Upper lobe of left lung (tissue), 6 donors: Measurements from ENCODE around the gene PFAS. TPM values are rescaled to one million over a fixed set of nuclear protein-coding genes. Genes with fewer than 3 reads are reported as not detected.

Experiments
- ATAC-seq, 2 donors: fragments of 200-7000 bp; cut with Tn5 transposase; one replicate each; pipeline ENCODE4 v1.9.1; 2022; ENCODE audit warnings: mild to moderate bottlenecking in 2 of 2, moderate library complexity in 2 of 2; ENCODE audit not compliant: low FRiP score in 2 of 2
- DNase-seq, 2 donors: peaks; one replicate each; pipeline ENCODE4 v3.0.0-alpha.2; 2019 to 2020
- H3K27ac ChIP-seq, 4 donors: fragments of 200-600 bp; sonication (generic); one replicate each; pipeline ENCODE4 v1.5.1; 2016 to 2019
- H3K27me3 ChIP-seq, 4 donors: fragments of 200-600 bp; sonication (generic); one replicate each; pipeline ENCODE4 v1.5.1; 2017 to 2019
- H3K36me3 ChIP-seq, 4 donors: fragments of 200-600 bp; sonication (generic); one replicate each; pipeline ENCODE4 v1.5.1; 2016 to 2019
- H3K4me1 ChIP-seq, 4 donors: fragments of 200-600 bp; sonication (generic); one replicate each; pipeline ENCODE4 v1.5.1; 2018 to 2019
- H3K4me3 ChIP-seq, 4 donors: fragments of 200-600 bp; sonication (generic); one replicate each; pipeline ENCODE4 v1.5.1; 2017 to 2019; ENCODE audit warnings: mild to moderate bottlenecking in 2 of 4, moderate library complexity in 1 of 4
- H3K9me3 ChIP-seq, 4 donors: fragments of 200-600 bp; sonication (generic); one replicate each; pipeline ENCODE4 v1.5.1; 2018 to 2019
- EP300 ChIP-seq, 4 donors: sonication (generic); formaldehyde crosslinking; IDR thresholded peaks; one replicate each; pipeline ENCODE4 v1.5.1; 2017; ENCODE audit warnings: antibody characterized with exemption in 4 of 4, control low read depth in 2 of 4
- POLR2A ChIP-seq, 4 donors: fragments of 450-650 bp; IDR thresholded peaks; one replicate each; pipeline ENCODE4 v1.5.1; 2016 to 2017; ENCODE audit warnings: antibody characterized with exemption in 4 of 4, mild to moderate bottlenecking in 2 of 4
- POLR2AphosphoS5 ChIP-seq, 2 donors: sonication (generic); formaldehyde crosslinking; IDR thresholded peaks; one replicate each; pipeline ENCODE4 v1.5.1; 2017; ENCODE audit warnings: antibody characterized with exemption in 2 of 2
- WGBS, 2 donors: methylation state at CpG; one replicate each; pipeline ENCODE4 v1.1.5; 2017 to 2018; 5-methylcytosine and 5-hydroxymethylcytosine counted together
- total RNA-seq, 6 donors: library from RNA; depleted of rRNA in 4 of 6; stranded (reverse); fragments of >200 nt in 4 of 6; gene quantifications; one replicate each; pipeline versions ENCODE4 v1.1.0 to v1.2.1, GENCODE V29; 2016 to 2021
- TF ChIP-seq, protein P1 (sequence below), 6 experiments: fragments of 450-650 bp in 4 of 6; fragments of 200-600 bp in 2 of 6; sonication (generic) in 2 of 6; IDR thresholded peaks; one replicate each; pipeline ENCODE4 v1.5.1; 2016 to 2019; ENCODE audit warnings: antibody characterized with exemption in 6 of 6
- donor health status: DM: no; HTN: no; CAD: no; lungs with moderate emphysema.
- donor health status: DM: no; HTN: yes; CAD: no; lungs with severe emphysema.

PFAS gene
- total RNA-seq, 6 donors from 2014 or later, result 11.9 to 60.8 (median 29.5) TPM

DNA sequence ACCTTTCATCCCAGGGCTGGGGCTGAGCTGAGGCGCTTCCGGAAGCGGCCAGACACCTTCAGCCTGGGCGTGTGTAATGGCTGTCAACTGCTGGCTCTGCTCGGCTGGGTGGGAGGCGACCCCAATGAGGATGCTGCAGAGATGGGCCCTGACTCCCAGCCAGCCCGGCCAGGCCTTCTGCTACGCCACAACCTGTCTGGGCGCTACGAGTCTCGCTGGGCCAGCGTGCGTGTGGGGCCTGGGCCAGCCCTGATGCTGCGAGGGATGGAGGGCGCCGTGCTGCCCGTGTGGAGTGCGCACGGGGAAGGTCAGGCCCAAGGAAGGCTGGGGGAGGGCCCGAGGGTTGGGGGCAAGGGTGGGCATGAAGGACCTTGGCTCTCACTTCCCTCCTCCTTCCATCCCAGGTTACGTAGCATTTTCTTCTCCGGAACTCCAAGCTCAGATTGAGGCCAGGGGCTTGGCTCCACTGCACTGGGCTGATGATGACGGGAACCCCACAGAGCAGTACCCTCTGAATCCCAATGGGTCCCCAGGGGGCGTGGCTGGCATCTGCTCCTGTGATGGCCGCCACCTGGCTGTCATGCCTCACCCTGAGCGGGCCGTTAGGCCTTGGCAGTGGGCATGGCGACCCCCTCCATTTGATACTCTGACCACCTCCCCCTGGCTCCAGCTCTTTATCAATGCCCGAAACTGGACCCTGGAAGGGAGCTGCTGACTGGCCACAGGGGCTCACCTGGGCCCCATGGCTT, 19.6 kb downstream of the PFAS start:
- TF ChIP-seq POLR2A (IDR thresholded peaks at IDR 0.05) (no peak), POLR2AphosphoS5 (IDR thresholded peaks at IDR 0.05) (no peak), EP300 (IDR thresholded peaks at IDR 0.05) (no peak)
- TF ChIP-seq, protein P1, sequence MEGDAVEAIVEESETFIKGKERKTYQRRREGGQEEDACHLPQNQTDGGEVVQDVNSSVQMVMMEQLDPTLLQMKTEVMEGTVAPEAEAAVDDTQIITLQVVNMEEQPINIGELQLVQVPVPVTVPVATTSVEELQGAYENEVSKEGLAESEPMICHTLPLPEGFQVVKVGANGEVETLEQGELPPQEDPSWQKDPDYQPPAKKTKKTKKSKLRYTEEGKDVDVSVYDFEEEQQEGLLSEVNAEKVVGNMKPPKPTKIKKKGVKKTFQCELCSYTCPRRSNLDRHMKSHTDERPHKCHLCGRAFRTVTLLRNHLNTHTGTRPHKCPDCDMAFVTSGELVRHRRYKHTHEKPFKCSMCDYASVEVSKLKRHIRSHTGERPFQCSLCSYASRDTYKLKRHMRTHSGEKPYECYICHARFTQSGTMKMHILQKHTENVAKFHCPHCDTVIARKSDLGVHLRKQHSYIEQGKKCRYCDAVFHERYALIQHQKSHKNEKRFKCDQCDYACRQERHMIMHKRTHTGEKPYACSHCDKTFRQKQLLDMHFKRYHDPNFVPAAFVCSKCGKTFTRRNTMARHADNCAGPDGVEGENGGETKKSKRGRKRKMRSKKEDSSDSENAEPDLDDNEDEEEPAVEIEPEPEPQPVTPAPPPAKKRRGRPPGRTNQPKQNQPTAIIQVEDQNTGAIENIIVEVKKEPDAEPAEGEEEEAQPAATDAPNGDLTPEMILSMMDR (IDR thresholded peaks at IDR 0.05), result no peak
- no peak overlapping the region for H3K4me3 ChIP-seq
- no peak overlapping the region for H3K27ac ChIP-seq
- ATAC-seq, result no peak
- H3K4me1 ChIP-seq, result no peaks in the 10 kb centered on the region
- DNase-seq, result peak in 1 of 2 donors; percentile 67
- peaks cover 0 to 53% (median 31%) of the 10 kb centered on the region in 4 donors for H3K36me3 ChIP-seq
- no peaks in the 10 kb centered on the region for H3K9me3 ChIP-seq
- H3K27me3 ChIP-seq, result no peaks in the 10 kb centered on the region
- 89 to 96% methylated on average over 20 to 29 of the region's 29 CpGs for WGBS, 2 donors

DNA sequence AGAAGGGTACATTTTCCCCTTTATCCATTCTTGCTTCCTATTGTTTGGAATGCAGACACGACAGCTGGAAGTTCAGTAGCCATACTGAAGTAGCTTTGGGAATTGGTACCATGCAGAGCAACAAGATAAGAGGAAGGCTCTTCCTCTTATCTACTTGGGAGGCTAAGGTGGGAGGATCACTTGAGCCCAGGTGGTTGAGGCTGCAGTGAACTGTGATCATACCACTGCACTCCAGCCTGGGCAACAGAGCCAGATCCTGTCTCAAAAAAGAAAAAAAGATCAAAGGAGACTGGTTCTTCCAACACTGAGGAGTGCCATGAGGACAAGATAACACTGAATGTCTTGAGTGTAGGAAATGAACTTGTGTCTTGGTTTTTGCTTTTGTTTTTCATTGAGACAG, 23.3 kb downstream of the PFAS start:
- WGBS, 2 donors, result 93 to 100% methylated on average over 1 of the region's 1 CpG
- DNase-seq, result no peak
- ATAC-seq, result no peak
- H3K27ac ChIP-seq, result no peak overlapping the region
- no peaks in the 10 kb centered on the region for H3K4me1 ChIP-seq
- H3K36me3 ChIP-seq, result peaks cover 0 to 16% (median 6%) of the 10 kb centered on the region in 4 donors
- TF ChIP-seq POLR2A (IDR thresholded peaks at IDR 0.05) (no peak), EP300 (IDR thresholded peaks at IDR 0.05) (no peak), POLR2AphosphoS5 (IDR thresholded peaks at IDR 0.05) (no peak)
- TF ChIP-seq, protein P1 (IDR thresholded peaks at IDR 0.05), result no peak
- no peaks in the 10 kb centered on the region for H3K27me3 ChIP-seq
- H3K9me3 ChIP-seq, result no peaks in the 10 kb centered on the region
- no peak overlapping the region for H3K4me3 ChIP-seq

DNA sequence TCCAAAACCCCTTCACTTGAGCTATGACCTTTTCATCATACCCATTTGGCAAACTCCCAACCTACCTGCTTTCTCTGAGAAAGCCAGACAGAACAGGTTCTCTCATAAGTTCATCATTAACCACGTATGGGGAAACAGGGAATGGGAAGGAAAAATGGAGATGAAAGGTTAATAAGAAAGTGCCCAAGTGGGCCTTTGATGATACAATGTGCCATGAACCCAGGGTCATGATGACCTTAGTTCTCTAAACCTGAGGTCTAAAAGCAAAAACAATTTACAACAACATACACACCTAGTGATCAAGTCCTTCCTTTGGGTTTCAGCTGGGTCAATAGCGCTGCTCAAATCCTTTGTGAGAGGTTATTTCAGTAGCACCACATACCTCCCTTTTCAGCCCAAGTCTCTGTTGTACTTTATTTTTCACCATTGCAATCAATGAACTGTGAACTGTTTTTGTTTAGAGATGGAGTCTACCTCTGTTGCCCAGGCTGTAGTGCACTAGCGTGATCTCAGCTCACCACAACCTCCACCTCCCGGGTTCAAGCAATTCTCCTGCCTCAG, 24.9 kb downstream of the PFAS start:
- ATAC-seq, result no peak
- H3K4me1 ChIP-seq, result no peaks in the 10 kb centered on the region
- H3K27me3 ChIP-seq, result no peaks in the 10 kb centered on the region
- no peak overlapping the region for H3K27ac ChIP-seq
- H3K36me3 ChIP-seq, result peaks cover 0 to 7% (median 3%) of the 10 kb centered on the region in 4 donors
- no peak overlapping the region for H3K4me3 ChIP-seq
- no peak for DNase-seq
- no peaks in the 10 kb centered on the region for H3K9me3 ChIP-seq
- WGBS, 2 donors, result 87 to 88% methylated on average over 4 of the region's 4 CpGs
- TF ChIP-seq, protein P1 (IDR thresholded peaks at IDR 0.05), result no peak
- TF ChIP-seq POLR2A (IDR thresholded peaks at IDR 0.05) (no peak), POLR2AphosphoS5 (IDR thresholded peaks at IDR 0.05) (no peak), EP300 (IDR thresholded peaks at IDR 0.05) (no peak)

DNA sequence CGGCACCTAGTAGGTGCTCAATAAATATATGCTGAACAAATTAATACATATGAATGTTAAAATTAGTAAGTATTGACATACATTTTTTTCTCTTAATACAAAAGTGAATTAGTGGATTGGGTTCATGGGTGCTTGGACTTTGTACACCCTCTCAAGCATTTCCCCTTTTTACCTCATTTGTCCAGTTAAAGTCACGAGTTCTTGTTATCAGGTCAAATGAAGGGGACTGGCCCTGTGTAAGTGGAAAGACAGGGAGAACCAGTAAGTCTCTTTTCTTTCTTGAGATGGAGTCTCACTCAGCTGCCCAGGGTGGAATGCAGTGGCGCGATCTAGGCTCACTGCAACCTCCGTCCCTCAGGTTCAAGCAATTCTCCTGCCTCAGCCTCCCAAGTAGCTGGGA, 25.7 kb downstream of the PFAS start:
- Histone ChIP-seq H3K27me3 (no peaks in the 10 kb centered on the region), H3K36me3 (no peaks in the 10 kb centered on the region), H3K9me3 (no peaks in the 10 kb centered on the region), H3K27ac (no peak overlapping the region), H3K4me1 (no peaks in the 10 kb centered on the region), H3K4me3 (no peak overlapping the region)
- ATAC-seq (no peak), DNase-seq (no peak)
- no peak for TF ChIP-seq EP300 (IDR thresholded peaks at IDR 0.05)
- TF ChIP-seq POLR2A (IDR thresholded peaks at IDR 0.05), result no peak
- TF ChIP-seq, protein P1 (IDR thresholded peaks at IDR 0.05), result no peak
- no peak for TF ChIP-seq POLR2AphosphoS5 (IDR thresholded peaks at IDR 0.05)
- 68 to 78% methylated on average over 5 of the region's 5 CpGs for WGBS, 2 donors
